ENCODE results near the gene EML4.

- TF ChIP-seq CTCF (IDR thresholded peaks at IDR 0.05) (no peak), POLR2AphosphoS5 (IDR thresholded peaks at IDR 0.05; ENCODE audit: low read depth, low read length) (no peak), SIN3A (IDR thresholded peaks at IDR 0.05; ENCODE audit: borderline replicate concordance, insufficient read depth, low read depth, low read length) (no peak)
These were observed 56.4 kb downstream of the EML4 start for GRCh38 chr2:42225573-42225972.

All from Panc1 (cell line).